ENCODE data around the gene PCDH18.
A peak's percentile ranks its signal among the peaks of the same experiment; 100 is the strongest.
"Not testable (repeated sequence)": the region's sequence is repeated elsewhere in the genome, so short reads cannot be mapped to it uniquely, and the experiment has no call there.

PCDH18 gene

GRCh38 chr4:137543648-137544047 lies 11.4 kb upstream of the PCDH18 start:
- no peak overlapping the region for H3K4me3 ChIP-seq (ENCODE audit: low read depth, low read length)
- no peak for DNase-seq (ENCODE audit: low read depth)
- TF ChIP-seq CTCF (conservative IDR thresholded peaks at IDR 0.05; ENCODE audit: low read depth, low read length): no peak

GRCh38 chr4:137543198-137543597 lies 10.9 kb upstream of the PCDH18 start:
- DNase-seq (ENCODE audit: low read depth): no peak
- TF ChIP-seq CTCF (conservative IDR thresholded peaks at IDR 0.05; ENCODE audit: low read depth, low read length): no peak
- no peak overlapping the region for H3K4me3 ChIP-seq (ENCODE audit: low read depth, low read length)

GRCh38 chr4:137541876-137542646 lies 9.8 kb upstream of the PCDH18 start:
- no peak for TF ChIP-seq CTCF (conservative IDR thresholded peaks at IDR 0.05; ENCODE audit: low read depth, low read length)
- peak overlapping the region; percentile 12 for H3K4me3 ChIP-seq (ENCODE audit: low read depth, low read length)
- no peak for DNase-seq (ENCODE audit: low read depth)

- no peak overlapping the region for H3K4me3 ChIP-seq (ENCODE audit: low read depth, low read length)
- DNase-seq (ENCODE audit: low read depth): no peak
- TF ChIP-seq CTCF (conservative IDR thresholded peaks at IDR 0.05; ENCODE audit: low read depth, low read length): no peak
These were observed 8.9 kb upstream of the PCDH18 start for GRCh38 chr4:137541181-137541580.

- TF ChIP-seq CTCF (conservative IDR thresholded peaks at IDR 0.05; ENCODE audit: low read depth, low read length): no peak
- no peak overlapping the region for H3K4me3 ChIP-seq (ENCODE audit: low read depth, low read length)
- DNase-seq (ENCODE audit: low read depth): no peak
These were observed 8.1 kb upstream of the PCDH18 start for GRCh38 chr4:137540356-137540755.

- H3K4me3 ChIP-seq (ENCODE audit: low read depth, low read length): no peak overlapping the region
- no peak for DNase-seq (ENCODE audit: low read depth)
- no peak for TF ChIP-seq CTCF (conservative IDR thresholded peaks at IDR 0.05; ENCODE audit: low read depth, low read length)
These were observed 6.2 kb upstream of the PCDH18 start for GRCh38 chr4:137538526-137538925.

- DNase-seq (ENCODE audit: low read depth); H3K4me3 ChIP-seq (ENCODE audit: low read depth, low read length): not testable (repeated sequence)
These were observed 5.5 kb upstream of the PCDH18 start for GRCh38 chr4:137537807-137538206.

Measured in choroid plexus epithelial cell (primary cell).